Peyer's patch (tissue), 4 donors: ENCODE data around the gene KPNA4. TPM values are rescaled to one million over a fixed set of nuclear protein-coding genes. Genes with fewer than 3 reads are reported as not detected.

Experiments used
- DNase-seq, 3 donors: peaks; one replicate each; pipeline ENCODE4 v3.0.0-alpha.2; 2017 to 2019
- H3K27ac ChIP-seq, 4 donors: fragments of 200-600 bp; sonication (generic); one replicate each; pipeline ENCODE4 v1.5.1; 2016 to 2019
- H3K27me3 ChIP-seq, 2 donors: fragments of 200-600 bp; sonication (generic); one replicate each; pipeline ENCODE4 v1.5.1; 2019
- H3K36me3 ChIP-seq, 3 donors: fragments of 200-600 bp; sonication (generic); one replicate each; pipeline ENCODE4 v1.5.1; 2016 to 2019
- H3K4me1 ChIP-seq, 4 donors: fragments of 200-600 bp; sonication (generic); one replicate each; pipeline ENCODE4 v1.5.1; 2016 to 2019
- H3K4me3 ChIP-seq, 4 donors: fragments of 200-600 bp; sonication (generic); 1 replicate in 3 of 4; 2 replicates in 1 of 4; pipeline ENCODE4 v1.5.1; 2016 to 2019; ENCODE audit warnings: mild to moderate bottlenecking in 1 of 4
- H3K9me3 ChIP-seq, 4 donors: fragments of 200-600 bp; sonication (generic); one replicate each; pipeline ENCODE4 v1.5.1; 2016 to 2019; ENCODE audit warnings: mild to moderate bottlenecking in 1 of 4
- CTCF ChIP-seq, 6 experiments: fragments of 450-650 bp in 4 of 6; fragments of 200-600 bp in 2 of 6; sonication (generic) in 1 of 6; IDR thresholded peaks; one replicate each; pipeline ENCODE4 v1.5.1; 2017 to 2019; ENCODE audit warnings: antibody characterized with exemption in 6 of 6, mild to moderate bottlenecking in 3 of 6, moderate library complexity in 1 of 6
- POLR2A ChIP-seq, 2 donors: fragments of 450-650 bp; IDR thresholded peaks; one replicate each; pipeline ENCODE4 v1.5.1; 2017; ENCODE audit warnings: antibody characterized with exemption in 2 of 2, mild to moderate bottlenecking in 2 of 2, moderate library complexity in 2 of 2
- total RNA-seq, 4 donors: library from RNA; depleted of rRNA; stranded (reverse); fragments of >200 nt; gene quantifications; one replicate each; pipeline ENCODE4 v1.1.0, GENCODE V29; 2016

KPNA4 gene
- total RNA-seq, 4 donors from 2014 or later: 15.2 to 20.5 (median 18.4) TPM

GRCh38 chr3:160568989-160569388 is 3.6 kb upstream of the KPNA4 start:
- peaks cover 0 to 8% (median 2%) of the 10 kb centered on the region in 4 donors for H3K4me1 ChIP-seq
- H3K9me3 ChIP-seq: no peaks in the 10 kb centered on the region
- no peak for DNase-seq
- no peak overlapping the region for H3K27ac ChIP-seq
- H3K4me3 ChIP-seq: no peak overlapping the region
- no peaks in the 10 kb centered on the region for H3K36me3 ChIP-seq
- no peaks in the 10 kb centered on the region for H3K27me3 ChIP-seq
- TF ChIP-seq CTCF (IDR thresholded peaks at IDR 0.05) (no peak), POLR2A (IDR thresholded peaks at IDR 0.05) (no peak)

- H3K27me3 ChIP-seq: no peaks in the 10 kb centered on the region
- no peaks in the 10 kb centered on the region for H3K36me3 ChIP-seq
- no peak for DNase-seq
- H3K4me3 ChIP-seq: no peak overlapping the region
- no peaks in the 10 kb centered on the region for H3K9me3 ChIP-seq
- H3K4me1 ChIP-seq: peaks cover 0 to 15% (median 6%) of the 10 kb centered on the region in 4 donors
- H3K27ac ChIP-seq: no peak overlapping the region
- no peak for TF ChIP-seq CTCF (IDR thresholded peaks at IDR 0.05)
- TF ChIP-seq POLR2A (IDR thresholded peaks at IDR 0.05): no peak
Measured at GRCh38 chr3:160567774-160568173, 2.4 kb upstream of the KPNA4 start.

GRCh38 chr3:160566499-160566898 is 1.1 kb upstream of the KPNA4 start:
- H3K4me3 ChIP-seq: peak overlapping the region; percentile 71 to 94 (median 88)
- H3K27ac ChIP-seq: peak overlapping the region in 2 of 4 donors; percentile 98 to 100
- no peaks in the 10 kb centered on the region for H3K27me3 ChIP-seq
- no peaks in the 10 kb centered on the region for H3K9me3 ChIP-seq
- no peaks in the 10 kb centered on the region for H3K36me3 ChIP-seq
- TF ChIP-seq POLR2A (IDR thresholded peaks at IDR 0.05): no peak
- H3K4me1 ChIP-seq: peaks cover 0 to 28% (median 6%) of the 10 kb centered on the region in 4 donors
- no peak for DNase-seq

- Histone ChIP-seq H3K27me3 (no peaks in the 10 kb centered on the region), H3K4me1 (peaks cover 0 to 41% (median 6%) of the 10 kb centered on the region in 4 donors), H3K4me3 (peak overlapping the region; percentile 71 to 94 (median 88)), H3K9me3 (no peaks in the 10 kb centered on the region), H3K36me3 (no peaks in the 10 kb centered on the region), H3K27ac (peak overlapping the region; percentile 97 to 100 (median 98))
- TF ChIP-seq CTCF (IDR thresholded peaks at IDR 0.05): no peak
- TF ChIP-seq POLR2A (IDR thresholded peaks at IDR 0.05): no peak
- DNase-seq: peak; percentile 51 to 89 (median 84)
Measured at GRCh38 chr3:160564949-160565441, 376 bp downstream of the KPNA4 start.

GRCh38 chr3:160564258-160564911 is 986 bp downstream of the KPNA4 start:
- Histone ChIP-seq H3K4me1 (peaks cover 0 to 41% (median 6%) of the 10 kb centered on the region in 4 donors), H3K27me3 (no peaks in the 10 kb centered on the region), H3K4me3 (peak overlapping the region; percentile 71 to 94 (median 88)), H3K36me3 (no peaks in the 10 kb centered on the region), H3K9me3 (no peaks in the 10 kb centered on the region), H3K27ac (peak overlapping the region; percentile 97 to 100 (median 98))
- TF ChIP-seq POLR2A (IDR thresholded peaks at IDR 0.05) (no peak), CTCF (IDR thresholded peaks at IDR 0.05) (no peak)
- peak in 1 of 3 donors; percentile 52 for DNase-seq

- Histone ChIP-seq H3K36me3 (no peaks in the 10 kb centered on the region), H3K27me3 (no peaks in the 10 kb centered on the region), H3K4me3 (no peak overlapping the region), H3K9me3 (no peaks in the 10 kb centered on the region), H3K27ac (no peak overlapping the region), H3K4me1 (peaks cover 0 to 41% (median 6%) of the 10 kb centered on the region in 4 donors)
- no peak for DNase-seq
- no peak for TF ChIP-seq CTCF (IDR thresholded peaks at IDR 0.05)
- TF ChIP-seq POLR2A (IDR thresholded peaks at IDR 0.05): no peak
Measured at GRCh38 chr3:160562952-160563351, 2.4 kb downstream of the KPNA4 start.
